CD4-positive, alpha-beta T cell treated with Interleukin-12 subunit alpha and Interleukin-12 subunit beta, for 1 hour (primary cell): ENCODE measurements around the gene TRAF4.

ENCODE experiments used
- DNase-seq: peaks from one replicate; pipeline ENCODE4 v3.0.0-alpha.2; 2020

TRAF4 gene

GRCh38 chr17:28743243-28744103 lies at the start of gene TRAF4:
TRAF4 (plus strand) TSS chr17:28744011; CDS start chr17:28744113, 102 bp downstream.
- DNase-seq, result peak; percentile 82

GRCh38 chr17:28698253-28698941 lies 45.4 kb upstream of the TRAF4 start:
- no peak for DNase-seq

DNA sequence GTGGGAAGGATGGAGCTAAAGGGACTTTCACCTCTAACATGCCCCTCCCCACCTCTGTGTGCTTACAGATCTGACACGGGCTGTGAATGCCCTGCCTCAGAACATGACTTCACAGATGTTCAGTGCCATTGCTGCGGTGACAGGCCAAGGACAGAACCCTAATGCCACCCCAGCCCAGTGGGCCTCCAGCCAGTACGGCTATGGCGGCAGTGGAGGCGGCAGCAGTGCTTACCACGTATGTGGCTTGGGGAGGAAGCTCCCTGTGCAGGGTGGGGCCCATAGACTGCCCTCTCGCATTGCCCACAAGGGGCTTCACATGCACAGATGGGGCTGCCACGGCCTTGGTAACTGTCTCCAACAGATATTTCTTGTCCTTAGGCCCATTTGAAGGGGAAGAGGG lies 43.5 kb upstream of the TRAF4 start:
- no peak for DNase-seq

- no peak for DNase-seq
These were observed 42.9 kb upstream of the TRAF4 start for GRCh38 chr17:28700830-28701492.

- no peak for DNase-seq
These were observed 41.6 kb upstream of the TRAF4 start for GRCh38 chr17:28702026-28702751.

- DNase-seq, result no peak
These were observed 41.1 kb upstream of the TRAF4 start for GRCh38 chr17:28702752-28703150.

GRCh38 chr17:28703552-28704218 lies 40.1 kb upstream of the TRAF4 start:
- DNase-seq, result no peak

GRCh38 chr17:28704219-28704858 lies 39.5 kb upstream of the TRAF4 start:
- DNase-seq, result no peak

- DNase-seq, result no peak
These were observed 38.6 kb upstream of the TRAF4 start for GRCh38 chr17:28705074-28705659.

DNA sequence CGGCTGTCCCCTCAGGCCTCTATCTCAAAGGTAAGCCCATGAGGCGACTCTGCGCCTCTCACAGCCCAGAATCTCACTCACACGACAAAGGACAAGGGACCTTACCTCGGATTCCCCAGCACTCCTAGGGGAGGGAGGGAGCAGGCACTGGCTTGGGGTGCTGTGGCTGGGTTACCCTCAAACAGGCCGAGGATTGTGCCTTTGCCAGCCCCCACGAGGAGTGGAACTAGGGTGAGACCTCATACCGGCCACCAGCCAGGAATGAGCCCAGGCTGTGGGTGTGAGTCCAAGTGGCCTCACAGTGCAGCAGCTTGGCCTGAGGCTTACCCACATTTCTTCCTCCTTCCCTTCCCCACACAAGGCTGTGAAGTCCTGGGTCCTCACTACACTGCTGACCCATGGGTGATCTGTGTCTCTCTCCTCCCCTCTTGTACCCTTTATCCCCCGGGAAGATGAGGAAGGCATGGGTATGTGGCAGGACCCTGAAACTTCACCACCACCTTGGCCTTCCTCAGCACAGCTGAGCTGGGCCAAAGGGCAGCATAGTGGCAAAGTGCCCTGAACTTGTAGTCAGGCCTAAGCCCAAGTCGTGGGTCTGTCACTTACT lies 38.0 kb upstream of the TRAF4 start:
- DNase-seq, result no peak

DNA sequence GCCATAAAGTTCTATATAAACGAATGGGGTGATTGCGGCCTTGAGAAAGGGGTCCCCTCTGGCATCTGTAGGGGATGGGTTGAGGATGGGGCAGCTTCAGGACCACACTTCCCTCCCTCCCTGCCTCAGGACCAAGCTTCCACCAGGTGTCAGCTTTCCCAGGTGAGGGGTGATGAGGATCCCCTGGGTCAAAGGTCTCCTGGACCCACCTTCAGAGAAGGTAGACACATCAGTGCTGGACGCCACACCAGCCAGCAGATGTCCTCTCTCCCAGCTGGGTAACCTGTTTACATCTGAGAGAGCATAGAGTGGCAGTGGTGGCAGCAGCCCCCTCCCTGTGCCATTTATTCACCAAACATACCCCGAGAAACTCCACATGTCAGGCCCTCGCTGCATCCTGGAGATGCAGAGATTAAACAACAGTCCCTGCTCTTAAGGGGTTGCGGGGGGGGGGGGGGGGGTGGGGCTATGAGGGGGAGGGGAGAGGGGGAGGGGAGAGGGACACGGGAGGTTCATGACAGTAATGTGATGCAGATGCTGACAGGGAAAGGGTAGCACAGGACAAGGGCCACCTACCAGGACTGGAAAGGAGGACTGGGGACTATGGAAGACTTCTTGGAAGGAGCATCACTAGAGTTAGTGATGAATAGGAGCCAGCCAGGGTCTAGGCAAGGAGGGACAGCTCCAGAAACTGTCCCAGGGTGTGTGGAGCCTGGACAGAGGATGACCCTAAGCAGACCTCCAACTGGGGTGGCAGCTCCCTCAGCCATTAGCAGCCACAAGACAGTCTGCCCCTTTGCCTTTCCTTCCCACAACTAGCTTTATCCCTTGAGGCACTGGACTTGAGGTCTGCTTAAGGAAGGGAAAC lies 37.1 kb upstream of the TRAF4 start:
- no peak for DNase-seq

DNA sequence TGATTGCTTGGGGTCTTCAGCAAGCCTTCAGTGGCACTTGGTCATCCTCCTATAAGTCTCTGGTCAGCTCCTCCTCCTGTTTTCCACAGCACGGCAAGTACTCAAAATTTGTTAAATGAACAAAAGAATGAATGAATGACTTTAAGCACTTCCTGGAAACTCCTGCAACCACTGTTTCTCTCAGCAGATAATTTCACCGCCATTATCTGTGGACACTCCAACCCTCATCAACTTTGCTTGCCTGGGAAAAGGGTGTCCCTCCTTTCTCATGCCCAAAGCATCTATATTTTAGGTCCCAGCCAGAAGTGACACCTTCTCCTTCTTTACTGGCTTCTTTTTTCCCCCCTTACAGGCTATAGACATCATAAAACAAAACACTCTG lies 36.5 kb upstream of the TRAF4 start:
- DNase-seq, result no peak

- peak; percentile 93 for DNase-seq
These were observed 32.7 kb upstream of the TRAF4 start for GRCh38 chr17:28710861-28711722.

DNA sequence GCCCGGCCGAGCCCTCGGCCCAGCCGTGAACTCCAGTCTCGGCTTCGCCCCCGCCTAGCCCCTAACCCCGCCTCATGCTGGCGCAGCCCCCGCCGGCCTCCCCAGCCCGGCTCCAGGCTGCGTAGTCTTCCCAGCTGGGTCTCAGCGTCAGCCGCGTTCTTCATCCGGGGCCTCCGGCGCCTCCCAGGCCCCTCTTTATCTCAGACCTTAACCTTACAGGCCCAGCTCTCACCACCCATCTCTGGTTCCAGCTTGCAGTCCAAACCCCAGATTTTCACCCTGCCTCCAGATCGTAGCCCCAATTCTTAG lies 32.1 kb upstream of the TRAF4 start, which contains the start of gene PROCA1:
PROCA1 (minus strand) TSS at position 166 of the 309 bp plus-strand sequence. CDS start 228 bp downstream, outside the sequence.
- DNase-seq, result peak; percentile 39

DNA sequence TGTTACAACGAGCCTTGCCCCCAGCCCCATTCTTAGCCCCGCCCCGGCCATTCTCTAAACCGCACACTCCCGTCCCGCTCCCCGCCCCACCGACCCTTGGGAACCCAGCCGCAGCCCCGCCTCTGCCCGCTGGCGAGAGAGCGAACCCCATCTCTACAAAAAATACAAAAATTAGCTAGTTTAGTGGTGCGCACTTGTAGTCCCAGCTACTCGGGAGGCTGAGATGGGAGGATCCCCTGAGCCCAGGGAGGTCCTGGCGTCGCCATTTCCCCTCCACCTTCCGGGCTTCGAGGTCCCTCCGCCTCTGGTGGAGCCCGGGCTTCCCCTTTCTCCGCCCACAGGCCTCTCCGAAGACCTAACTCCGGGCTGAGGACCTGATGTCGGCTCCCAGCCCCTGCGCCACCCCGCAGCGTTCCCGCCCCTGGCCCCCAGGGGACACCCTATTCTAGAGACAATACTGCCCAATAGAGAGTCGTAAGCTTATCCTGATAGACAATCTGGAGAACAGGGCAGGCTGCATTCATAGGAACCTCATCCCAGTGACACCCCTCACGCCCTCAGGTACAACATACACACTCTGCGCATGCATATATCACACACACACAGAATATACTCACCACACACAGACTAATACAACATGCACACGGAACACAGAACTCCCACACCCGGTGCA lies 31.6 kb upstream of the TRAF4 start:
- peak; percentile 77 for DNase-seq

- no peak for DNase-seq
These were observed 31.0 kb upstream of the TRAF4 start for GRCh38 chr17:28712705-28713415.

GRCh38 chr17:28714281-28714680 lies 29.5 kb upstream of the TRAF4 start:
- DNase-seq, result no peak

DNA sequence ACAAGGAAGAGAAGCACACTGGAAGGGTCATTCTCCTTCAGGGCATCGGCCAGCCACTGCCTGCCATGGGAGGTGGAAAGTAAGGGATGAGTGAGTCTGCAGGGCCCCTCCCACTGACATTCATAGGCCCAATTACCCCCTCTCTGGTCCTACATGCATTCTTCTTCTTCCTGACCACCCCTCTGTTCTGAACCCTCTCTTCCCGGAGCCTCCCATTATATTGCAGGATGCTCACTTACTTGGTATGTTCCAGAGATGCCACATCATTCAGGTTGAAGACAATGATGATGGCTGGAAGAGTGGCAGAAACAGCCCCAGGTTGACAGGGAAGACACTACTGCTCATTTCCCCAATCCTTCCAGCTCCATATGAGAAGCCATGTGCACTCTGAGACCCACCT lies 28.6 kb upstream of the TRAF4 start:
- no peak for DNase-seq
